C4-2B (cell line): ENCODE measurements around the gene BUD31.

Source experiments
- ZFX ChIP-seq: fragments of 450-650 bp; IDR thresholded peaks from 2 replicates; pipeline ENCODE4 v1.6.1; 2017
- TF ChIP-seq, protein P1 (sequence below): fragments of 450-650 bp; conservative IDR thresholded peaks from 2 replicates; pipeline ENCODE4 v1.5.1; 2017; ENCODE audit warnings: mild to moderate bottlenecking

DNA sequence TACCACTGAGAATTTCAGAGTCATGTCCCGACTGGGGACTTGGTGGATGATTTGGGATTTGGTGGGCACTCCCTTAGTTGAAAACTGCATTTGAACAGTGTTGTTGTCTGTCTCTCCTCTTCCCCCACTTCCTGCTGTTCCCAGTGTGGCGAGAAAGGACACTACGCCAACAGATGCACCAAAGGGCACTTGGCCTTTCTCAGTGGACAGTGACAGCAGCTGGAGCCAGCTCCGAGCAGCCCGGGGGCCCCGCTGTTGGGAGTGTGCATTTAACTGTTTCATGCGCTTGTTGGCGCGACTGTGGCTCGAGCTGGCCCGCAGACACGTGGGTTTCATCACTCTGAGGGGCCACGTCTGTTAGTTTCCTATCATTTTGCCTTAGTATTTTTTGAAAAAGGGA lies 47.5 kb downstream of the BUD31 start:
- TF ChIP-seq, protein P1, sequence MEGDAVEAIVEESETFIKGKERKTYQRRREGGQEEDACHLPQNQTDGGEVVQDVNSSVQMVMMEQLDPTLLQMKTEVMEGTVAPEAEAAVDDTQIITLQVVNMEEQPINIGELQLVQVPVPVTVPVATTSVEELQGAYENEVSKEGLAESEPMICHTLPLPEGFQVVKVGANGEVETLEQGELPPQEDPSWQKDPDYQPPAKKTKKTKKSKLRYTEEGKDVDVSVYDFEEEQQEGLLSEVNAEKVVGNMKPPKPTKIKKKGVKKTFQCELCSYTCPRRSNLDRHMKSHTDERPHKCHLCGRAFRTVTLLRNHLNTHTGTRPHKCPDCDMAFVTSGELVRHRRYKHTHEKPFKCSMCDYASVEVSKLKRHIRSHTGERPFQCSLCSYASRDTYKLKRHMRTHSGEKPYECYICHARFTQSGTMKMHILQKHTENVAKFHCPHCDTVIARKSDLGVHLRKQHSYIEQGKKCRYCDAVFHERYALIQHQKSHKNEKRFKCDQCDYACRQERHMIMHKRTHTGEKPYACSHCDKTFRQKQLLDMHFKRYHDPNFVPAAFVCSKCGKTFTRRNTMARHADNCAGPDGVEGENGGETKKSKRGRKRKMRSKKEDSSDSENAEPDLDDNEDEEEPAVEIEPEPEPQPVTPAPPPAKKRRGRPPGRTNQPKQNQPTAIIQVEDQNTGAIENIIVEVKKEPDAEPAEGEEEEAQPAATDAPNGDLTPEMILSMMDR = no peak
- no peak for TF ChIP-seq ZFX
